Hepatocyte (in vitro differentiated cells): ENCODE measurements around the gene SPIRE1.

Source experiments
- EZH2 ChIP-seq: fragments of 200-600 bp; sonication (generic); IDR thresholded peaks from 2 replicates; pipeline ENCODE4 v1.6.1; 2016; ENCODE audit warnings: antibody characterized with exemption, mild to moderate bottlenecking, borderline replicate concordance
- EZH2phosphoT487 ChIP-seq: fragments of 200-600 bp; sonication (generic); IDR thresholded peaks from one replicate; pipeline ENCODE4 v1.6.1; 2018; ENCODE audit warnings: antibody characterized with exemption, mild to moderate bottlenecking, low read depth, moderate library complexity; ENCODE audit not compliant: unreplicated experiment, severe bottlenecking
- TF ChIP-seq, protein P1 (sequence below): fragments of 200-600 bp; sonication (generic); IDR thresholded peaks from 2 replicates; pipeline ENCODE4 v1.5.1; 2016; ENCODE audit warnings: antibody characterized with exemption, mild to moderate bottlenecking; ENCODE audit not compliant: poor library complexity

DNA sequence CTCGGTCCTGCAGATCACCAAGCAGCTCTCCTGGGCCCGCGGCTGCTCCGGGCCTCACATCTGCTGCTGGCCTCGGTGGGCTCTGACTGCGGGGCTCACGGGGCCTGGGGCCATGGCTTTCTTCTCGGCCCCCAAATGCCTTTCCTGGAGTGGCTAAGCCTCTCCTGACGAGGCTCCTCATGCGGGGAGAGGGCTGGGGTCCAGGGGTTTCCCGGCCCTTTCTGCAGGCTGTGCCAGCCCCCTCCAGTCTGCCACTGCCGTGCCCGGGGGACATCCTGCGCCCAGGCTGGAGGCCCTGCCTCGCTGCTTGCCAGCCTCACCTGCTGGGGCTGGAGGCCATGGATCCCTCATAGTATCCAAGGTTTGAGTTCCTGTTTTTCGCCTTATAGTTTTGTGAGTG is 226.3 kb downstream of the SPIRE1 start:
- TF ChIP-seq, protein P1, sequence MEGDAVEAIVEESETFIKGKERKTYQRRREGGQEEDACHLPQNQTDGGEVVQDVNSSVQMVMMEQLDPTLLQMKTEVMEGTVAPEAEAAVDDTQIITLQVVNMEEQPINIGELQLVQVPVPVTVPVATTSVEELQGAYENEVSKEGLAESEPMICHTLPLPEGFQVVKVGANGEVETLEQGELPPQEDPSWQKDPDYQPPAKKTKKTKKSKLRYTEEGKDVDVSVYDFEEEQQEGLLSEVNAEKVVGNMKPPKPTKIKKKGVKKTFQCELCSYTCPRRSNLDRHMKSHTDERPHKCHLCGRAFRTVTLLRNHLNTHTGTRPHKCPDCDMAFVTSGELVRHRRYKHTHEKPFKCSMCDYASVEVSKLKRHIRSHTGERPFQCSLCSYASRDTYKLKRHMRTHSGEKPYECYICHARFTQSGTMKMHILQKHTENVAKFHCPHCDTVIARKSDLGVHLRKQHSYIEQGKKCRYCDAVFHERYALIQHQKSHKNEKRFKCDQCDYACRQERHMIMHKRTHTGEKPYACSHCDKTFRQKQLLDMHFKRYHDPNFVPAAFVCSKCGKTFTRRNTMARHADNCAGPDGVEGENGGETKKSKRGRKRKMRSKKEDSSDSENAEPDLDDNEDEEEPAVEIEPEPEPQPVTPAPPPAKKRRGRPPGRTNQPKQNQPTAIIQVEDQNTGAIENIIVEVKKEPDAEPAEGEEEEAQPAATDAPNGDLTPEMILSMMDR = no peak
- TF ChIP-seq EZH2 (no peak), EZH2phosphoT487 (no peak)
